Mesothelial cell of epicardium (in vitro differentiated cells): ENCODE results near the gene SYT17. TPM values are rescaled to one million over a fixed set of nuclear protein-coding genes. Genes with fewer than 3 reads are reported as not detected.

Experiments
- DNase-seq, 2 experiments: peaks; one replicate each; pipeline ENCODE4 v3.0.0; 2021; ENCODE audit warnings: low spot score in 2 of 2; ENCODE audit not compliant: unreplicated experiment in 2 of 2
- H3K27ac Mint-ChIP-seq: 2 replicates; pipeline ENCODE4 v1.8.0; 2021; ENCODE audit warnings: mixed read lengths
- H3K27me3 Mint-ChIP-seq: 2 replicates; pipeline ENCODE4 v1.8.0; 2021; ENCODE audit warnings: low read depth, mixed read lengths
- H3K36me3 Mint-ChIP-seq: 2 replicates; pipeline ENCODE4 v1.8.0; 2021; ENCODE audit warnings: mixed read lengths
- H3K4me1 Mint-ChIP-seq: 2 replicates; pipeline ENCODE4 v1.8.0; 2021; ENCODE audit warnings: mixed read lengths
- H3K4me3 Mint-ChIP-seq: 2 replicates; pipeline ENCODE4 v1.8.0; 2021; ENCODE audit warnings: mild to moderate bottlenecking, moderate library complexity, mixed read lengths
- H3K9me3 Mint-ChIP-seq: 2 replicates; pipeline ENCODE4 v1.8.0; 2021; ENCODE audit warnings: mixed read lengths
- total RNA-seq: library from RNA; stranded (reverse); gene quantifications from 3 replicates; pipeline ENCODE4 v1.2.1, GENCODE V29; 2021
- TF ChIP-seq, protein P1 (sequence below): fragments of 200-600 bp; sonication (generic); IDR thresholded peaks from one replicate; pipeline ENCODE4 v1.5.0; 2021; ENCODE audit warnings: antibody characterized with exemption; ENCODE audit not compliant: unreplicated experiment

SYT17 gene
- total RNA-seq, 1 donor from 2014 or later: 7.4 TPM

DNA sequence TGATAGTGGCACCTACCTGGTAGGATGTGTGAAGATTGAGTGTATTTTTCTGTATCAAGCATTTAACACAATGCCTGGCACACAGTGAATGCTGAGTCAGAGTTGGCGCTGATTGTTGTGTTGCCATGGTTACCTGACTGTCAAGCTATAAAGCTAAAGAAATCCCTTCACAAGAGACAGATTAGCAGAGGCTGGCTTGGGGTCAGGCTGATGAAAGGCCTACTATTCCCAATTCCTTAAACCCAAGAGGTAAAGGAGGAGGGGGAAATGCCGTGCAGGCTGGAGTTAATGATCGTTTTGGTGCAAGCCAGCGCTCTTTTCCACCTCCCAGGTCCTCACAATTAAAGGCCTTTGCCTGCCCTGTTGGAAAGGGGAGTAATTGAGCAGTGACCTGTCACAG lies 123.4 kb downstream of the SYT17 start:
- no peak for DNase-seq
- Mint-ChIP-seq H3K4me1 (peaks cover 13% of the 10 kb centered on the region), H3K4me3 (no peak overlapping the region), H3K27ac (no peak overlapping the region), H3K36me3 (no peaks in the 10 kb centered on the region), H3K27me3 (peaks cover 9% of the 10 kb centered on the region), H3K9me3 (no peaks in the 10 kb centered on the region)
- TF ChIP-seq, protein P1, sequence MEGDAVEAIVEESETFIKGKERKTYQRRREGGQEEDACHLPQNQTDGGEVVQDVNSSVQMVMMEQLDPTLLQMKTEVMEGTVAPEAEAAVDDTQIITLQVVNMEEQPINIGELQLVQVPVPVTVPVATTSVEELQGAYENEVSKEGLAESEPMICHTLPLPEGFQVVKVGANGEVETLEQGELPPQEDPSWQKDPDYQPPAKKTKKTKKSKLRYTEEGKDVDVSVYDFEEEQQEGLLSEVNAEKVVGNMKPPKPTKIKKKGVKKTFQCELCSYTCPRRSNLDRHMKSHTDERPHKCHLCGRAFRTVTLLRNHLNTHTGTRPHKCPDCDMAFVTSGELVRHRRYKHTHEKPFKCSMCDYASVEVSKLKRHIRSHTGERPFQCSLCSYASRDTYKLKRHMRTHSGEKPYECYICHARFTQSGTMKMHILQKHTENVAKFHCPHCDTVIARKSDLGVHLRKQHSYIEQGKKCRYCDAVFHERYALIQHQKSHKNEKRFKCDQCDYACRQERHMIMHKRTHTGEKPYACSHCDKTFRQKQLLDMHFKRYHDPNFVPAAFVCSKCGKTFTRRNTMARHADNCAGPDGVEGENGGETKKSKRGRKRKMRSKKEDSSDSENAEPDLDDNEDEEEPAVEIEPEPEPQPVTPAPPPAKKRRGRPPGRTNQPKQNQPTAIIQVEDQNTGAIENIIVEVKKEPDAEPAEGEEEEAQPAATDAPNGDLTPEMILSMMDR: no peak

DNA sequence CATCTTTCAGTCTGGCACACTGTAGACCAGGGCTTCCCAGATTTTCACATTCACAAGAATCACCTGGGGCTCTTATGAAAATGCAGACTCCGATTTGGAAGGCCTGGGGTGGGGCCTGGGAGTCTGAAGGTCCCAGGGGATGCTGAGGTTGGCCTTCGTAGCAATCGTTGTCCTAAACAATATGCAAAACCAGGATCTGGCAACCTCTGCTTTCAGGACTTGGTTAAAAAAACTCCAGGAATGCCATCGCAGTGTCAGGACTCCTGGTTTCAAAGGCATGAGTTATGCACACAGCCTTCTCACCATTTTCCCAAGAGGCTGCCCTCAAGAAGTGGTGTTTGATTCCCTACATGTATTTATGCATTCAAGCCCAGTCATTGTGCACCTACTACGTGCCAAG lies 124.1 kb downstream of the SYT17 start:
- no peaks in the 10 kb centered on the region for H3K9me3 Mint-ChIP-seq
- DNase-seq: no peak
- TF ChIP-seq, protein P1: no peak
- H3K36me3 Mint-ChIP-seq: no peaks in the 10 kb centered on the region
- H3K4me3 Mint-ChIP-seq: no peak overlapping the region
- peaks cover 14% of the 10 kb centered on the region for H3K27me3 Mint-ChIP-seq
- no peak overlapping the region for H3K27ac Mint-ChIP-seq
- peaks cover 13% of the 10 kb centered on the region for H3K4me1 Mint-ChIP-seq

GRCh38 chr16:19294156-19294649 lies 126.2 kb downstream of the SYT17 start:
- H3K36me3 Mint-ChIP-seq: no peaks in the 10 kb centered on the region
- H3K9me3 Mint-ChIP-seq: no peaks in the 10 kb centered on the region
- no peak for DNase-seq
- peaks cover 17% of the 10 kb centered on the region for H3K27me3 Mint-ChIP-seq
- TF ChIP-seq, protein P1: no peak
- H3K27ac Mint-ChIP-seq: no peak overlapping the region
- H3K4me1 Mint-ChIP-seq: peaks cover 13% of the 10 kb centered on the region
- no peak overlapping the region for H3K4me3 Mint-ChIP-seq

- peaks cover 6% of the 10 kb centered on the region for H3K4me1 Mint-ChIP-seq
- peaks cover 17% of the 10 kb centered on the region for H3K27me3 Mint-ChIP-seq
- H3K9me3 Mint-ChIP-seq: no peaks in the 10 kb centered on the region
- H3K27ac Mint-ChIP-seq: no peak overlapping the region
- DNase-seq: no peak
- no peak overlapping the region for H3K4me3 Mint-ChIP-seq
- H3K36me3 Mint-ChIP-seq: no peaks in the 10 kb centered on the region
- TF ChIP-seq, protein P1: no peak
Observed at GRCh38 chr16:19295393-19295792, 127.4 kb downstream of the SYT17 start.

DNA sequence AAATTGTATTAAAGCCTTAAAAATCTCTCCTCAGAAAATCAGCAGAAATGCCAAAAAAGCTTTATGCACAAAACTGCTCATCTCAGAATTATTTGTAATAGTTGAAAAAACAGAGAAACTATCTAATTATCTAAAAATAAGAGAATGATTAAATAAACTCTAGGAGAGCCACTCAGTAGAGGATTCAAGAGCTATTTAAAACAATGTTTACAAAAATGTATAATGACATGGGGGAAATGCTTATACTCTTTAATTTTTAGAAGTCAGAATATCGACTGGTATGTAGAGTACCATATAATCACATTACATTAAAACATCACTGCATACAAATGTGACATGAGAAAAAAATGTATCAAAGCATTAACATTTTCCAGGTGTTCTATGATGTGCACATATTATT lies 129.4 kb downstream of the SYT17 start:
- Mint-ChIP-seq H3K4me3 (no peak overlapping the region), H3K27me3 (peaks cover 21% of the 10 kb centered on the region), H3K9me3 (no peaks in the 10 kb centered on the region), H3K27ac (no peak overlapping the region), H3K36me3 (no peaks in the 10 kb centered on the region), H3K4me1 (peaks cover 3% of the 10 kb centered on the region)
- no peak for DNase-seq
- TF ChIP-seq, protein P1: no peak

DNA sequence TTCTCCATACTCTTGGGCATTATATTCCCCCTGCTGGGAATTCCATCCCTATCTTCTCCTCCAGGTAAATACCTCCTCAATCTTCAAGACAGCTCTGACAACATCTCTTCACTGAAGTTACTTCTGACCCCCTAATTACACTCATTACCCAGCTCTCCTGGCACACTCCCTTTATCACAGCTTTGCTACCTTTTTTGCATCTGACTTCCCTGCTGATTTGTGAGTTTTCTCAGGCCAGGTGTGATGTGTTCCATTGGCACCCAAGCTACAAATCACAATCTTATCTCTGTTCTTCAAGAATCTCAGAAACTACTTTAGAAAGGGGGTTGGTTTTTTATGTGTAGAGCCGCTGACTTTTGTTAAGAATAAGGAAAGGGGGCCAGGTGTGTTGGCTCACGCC lies 131.5 kb downstream of the SYT17 start:
- no peaks in the 10 kb centered on the region for H3K9me3 Mint-ChIP-seq
- no peaks in the 10 kb centered on the region for H3K36me3 Mint-ChIP-seq
- DNase-seq: no peak
- H3K27me3 Mint-ChIP-seq: peaks cover 17% of the 10 kb centered on the region
- no peak overlapping the region for H3K27ac Mint-ChIP-seq
- H3K4me3 Mint-ChIP-seq: no peak overlapping the region
- TF ChIP-seq, protein P1: no peak
- H3K4me1 Mint-ChIP-seq: no peaks in the 10 kb centered on the region
